ENCODE data around the gene ZNF419. TPM values are rescaled to one million over a fixed set of nuclear protein-coding genes. Genes with fewer than 3 reads are reported as not detected.

Gene ZNF419
- total RNA-seq, 1 experiment from 2014 or later: 1.9 TPM

- no TSS peak for BruUV-seq (replicated peaks)
- ChIA-PET POLR2A (no interaction called here), RAD21 (ENCODE audit: low non-redundant PET in 1 of 2, low total read pairs in 2 of 2, uncharacterized antibody in 2 of 2, unreplicated experiment in 2 of 2) (no interaction called here), CTCF (no interaction called here)
- H4K20me1 ChIP-seq (ENCODE audit: insufficient read depth): no peaks in the 10 kb centered on the region
- no peak overlapping the region for H3K4me2 ChIP-seq (ENCODE audit: low read length)
- no peaks in the 10 kb centered on the region for H3K9me2 ChIP-seq (ENCODE audit: insufficient read depth)
- H3K4me3 ChIP-seq (replicated peaks in 1 of 2; ENCODE audit: low read depth in 1 of 2, low read length in 2 of 2): no peak overlapping the region
- intact Hi-C loops (cut with micrococcal nuclease): loop anchor here (10.0 kb wide), 1 partner anchor 136 kb away; the partner anchor contains the start of gene ZNF416
- H2AFZ ChIP-seq (ENCODE audit: low read depth, low read length, poor library complexity, severe bottlenecking): no peak overlapping the region
- H3K9ac ChIP-seq (ENCODE audit: low read length): no peak overlapping the region
- no peak overlapping the region for H3K27ac ChIP-seq (ENCODE audit: low read depth, low read length)
- DNase-seq (ENCODE audit: low read depth, low spot score): no peak
- TF ChIP-seq EZH2phosphoT487 (IDR thresholded peaks at IDR 0.05; ENCODE audit: borderline replicate concordance) (no peak), SP1 (IDR thresholded peaks at IDR 0.05; ENCODE audit: low read depth) (no peak), CTCF (IDR thresholded peaks at IDR 0.05 in 2 of 3, conservative IDR thresholded peaks at IDR 0.05 in 1 of 3; ENCODE audit: borderline replicate concordance in 1 of 3, insufficient read depth in 1 of 3, low read depth in 2 of 3, low read length in 2 of 3) (no peak), POLR2A (IDR thresholded peaks at IDR 0.05; ENCODE audit: borderline replicate concordance, extremely low read depth, insufficient read depth, insufficient read length) (no peak), ATF3 (IDR thresholded peaks at IDR 0.05) (no peak), EGR1 (IDR thresholded peaks at IDR 0.05; ENCODE audit: low read depth) (no peak), ELF1 (IDR thresholded peaks at IDR 0.05; ENCODE audit: borderline replicate concordance, low read depth) (no peak), YY1 (IDR thresholded peaks at IDR 0.05; ENCODE audit: extremely low read depth, insufficient replicate concordance, low read depth, low read length) (no peak), TCF7L2 (IDR thresholded peaks at IDR 0.05; ENCODE audit: borderline replicate concordance, extremely low read depth, insufficient read depth, insufficient read length) (no peak), ZNF274 (IDR thresholded peaks at IDR 0.05; ENCODE audit: low read depth, low read length) (no peak), ZBTB33 (IDR thresholded peaks at IDR 0.05; ENCODE audit: extremely low read depth, insufficient replicate concordance, low read length) (no peak), CBX3 (IDR thresholded peaks at IDR 0.05; ENCODE audit: low read depth) (no peak), SRF (IDR thresholded peaks at IDR 0.05; ENCODE audit: low read depth) (no peak), REST (IDR thresholded peaks at IDR 0.05; ENCODE audit: low read depth) (no peak), FOSL1 (IDR thresholded peaks at IDR 0.05; ENCODE audit: low read depth) (no peak)
- H3K36me3 ChIP-seq (ENCODE audit: control insufficient read depth in 1 of 2, insufficient read depth in 2 of 2, low read length in 2 of 2): peaks cover 8 to 22% of the 10 kb centered on the region in 2 experiments; a peak in 3 of 4 replicates
- peaks cover 0 to 16% of the 10 kb centered on the region in 2 experiments; a peak in 3 of 4 replicates for H3K4me1 ChIP-seq (ENCODE audit: control insufficient read depth in 1 of 2, insufficient read depth in 2 of 2, low read length in 2 of 2)
- no peaks in the 10 kb centered on the region for H3K27me3 ChIP-seq (ENCODE audit: insufficient read depth, low read length)
- peaks cover 0 to 5% of the 10 kb centered on the region in 2 experiments; a peak in 2 of 4 replicates for H3K9me3 ChIP-seq (ENCODE audit: control insufficient read depth in 1 of 2, insufficient read depth in 1 of 2, low read depth in 1 of 2, low read length in 2 of 2)
- ATAC-seq: no peak
- peaks cover 64% of the 10 kb centered on the region for H3K79me2 ChIP-seq (ENCODE audit: insufficient read depth, low read length)
Observed at GRCh38 chr19:57438925-57439324, 48.6 kb upstream of the ZNF419 start.

Measured in HCT116 (cell line).